GM12878 (cell line): Measurements from ENCODE around the gene MRPL55. TPM values are rescaled to one million over a fixed set of nuclear protein-coding genes. Genes with fewer than 3 reads are reported as not detected.

Source experiments
- ATAC-seq: fragments of 200-7000 bp; cut with Tn5 transposase; 3 replicates; pipeline ENCODE4 v1.9.1; 2020; ENCODE audit warnings: mild to moderate bottlenecking, moderate library complexity
- BruUV-seq: library from RNA; stranded (reverse); fragments of 400-500 nt; replicated peaks from 2 replicates; lab custom pipeline; 2021; lab: Mats Ljungman, UMichigan
- CTCF ChIA-PET: fragments of 300-600 bp; sonication (Branson Sonifier 250); formaldehyde crosslinking; extraction: SDS; loops from one replicate; lab custom pipeline; 2021; ENCODE audit warnings: inconsistent platforms; lab: Yijun Ruan, JAX
- POLR2A ChIA-PET: fragments of 350-600 bp; formaldehyde crosslinking; extraction: SDS; loops from one replicate; lab custom pipeline; 2021; ENCODE audit warnings: inconsistent platforms; lab: Charles Lee
- RAD21 ChIA-PET: fragments of 300-600 bp; sonication (Branson Sonifier 250); formaldehyde crosslinking; loops from one replicate; lab custom pipeline; 2023; ENCODE audit warnings: antibody characterized with exemption; ENCODE audit not compliant: unreplicated experiment; lab: Charles Lee
- SMC1A ChIA-PET: fragments of 300-600 bp; sonication (Branson Sonifier 250); formaldehyde crosslinking; loops from one replicate; lab custom pipeline; 2023; ENCODE audit not compliant: unreplicated experiment, uncharacterized antibody; lab: Charles Lee
- DNase-seq: peaks from one replicate; pipeline ENCODE4 v3.0.0-alpha.2; 2011; ENCODE audit warnings: low read depth, low spot score
- FAIRE-seq: peaks from 3 replicates; lab custom pipeline; 2011; peaks lifted over from hg19 to GRCh38; lab: Jason Lieb, UNC
- H2AFZ ChIP-seq: 2 replicates; pipeline ENCODE4 v1.6.0; 2011; ENCODE audit warnings: low read depth, low read length, control low read depth; ENCODE audit not compliant: control insufficient read depth
- H3K27ac ChIP-seq: 2 replicates; pipeline ENCODE4 v1.5.1; 2011; ENCODE audit warnings: control low read depth; ENCODE audit not compliant: control insufficient read depth, insufficient read depth
- H3K27me3 ChIP-seq, 2 experiments: replicated peaks in 1 of 2; 2 replicates each; pipeline versions ENCODE4 v1.6.0 to v1.6.1; 2011; ENCODE audit warnings: low read length in 1 of 2; ENCODE audit not compliant: control insufficient read depth in 2 of 2, insufficient read depth in 2 of 2
- H3K36me3 ChIP-seq, 2 experiments: 2 replicates each; pipeline ENCODE4 v1.5.1; 2011; ENCODE audit warnings: low read length in 1 of 2; ENCODE audit not compliant: control insufficient read depth in 2 of 2, insufficient read depth in 2 of 2
- H3K4me1 ChIP-seq: 2 replicates; pipeline ENCODE4 v1.6.1; 2011; ENCODE audit warnings: mild to moderate bottlenecking, low read length, moderate library complexity, mixed read lengths; ENCODE audit not compliant: control insufficient read depth, insufficient read depth
- H3K4me2 ChIP-seq: 2 replicates; pipeline ENCODE4 v1.6.0; 2011; ENCODE audit warnings: control low read depth; ENCODE audit not compliant: control insufficient read depth, insufficient read depth
- H3K4me3 ChIP-seq: fragments of 200-600 bp; sonication (generic); 2 replicates; pipeline ENCODE4 v1.5.1; 2016
- H3K79me2 ChIP-seq: 2 replicates; pipeline ENCODE4 v1.6.0; 2011; ENCODE audit warnings: low read length; ENCODE audit not compliant: control insufficient read depth, insufficient read depth
- H3K9ac ChIP-seq: 2 replicates; pipeline ENCODE4 v1.8.0; 2011; ENCODE audit warnings: low read length, control low read depth, mixed read lengths; ENCODE audit not compliant: control insufficient read depth, insufficient read depth
- H3K9me3 ChIP-seq: replicated peaks from 3 replicates; pipeline ENCODE4 v1.5.1; 2011; ENCODE audit warnings: mild to moderate bottlenecking, low read length; ENCODE audit not compliant: control insufficient read depth, insufficient read depth
- H4K20me1 ChIP-seq: 2 replicates; pipeline ENCODE4 v1.6.0; 2011; ENCODE audit not compliant: control insufficient read depth, insufficient read depth
- ATF7 ChIP-seq: fragments of 450-650 bp; IDR thresholded peaks from 2 replicates; pipeline ENCODE4 v1.6.1; 2016; ENCODE audit warnings: low read depth, mild to moderate bottlenecking
- ETV6 ChIP-seq, 2 experiments: fragments of 450-650 bp in 1 of 2; IDR thresholded peaks in 1 of 2; conservative IDR thresholded peaks in 1 of 2; 2 replicates each; pipeline ENCODE4 v1.6.1; 2014; ENCODE audit warnings: antibody characterized with exemption in 1 of 2, borderline replicate concordance in 1 of 2, low read depth in 1 of 2, mild to moderate bottlenecking in 1 of 2, moderate library complexity in 1 of 2
- FOS ChIP-seq: IDR thresholded peaks from 3 replicates; pipeline ENCODE4 v1.6.1; 2011; ENCODE audit warnings: borderline replicate concordance; ENCODE audit not compliant: insufficient read length; ENCODE audit errors: extremely low read depth
- GABPA ChIP-seq: IDR thresholded peaks from 2 replicates; pipeline ENCODE4 v1.6.1; 2014; ENCODE audit warnings: antibody characterized with exemption, low read depth, mild to moderate bottlenecking, inconsistent platforms
- JUND ChIP-seq: IDR thresholded peaks from 2 replicates; pipeline ENCODE4 v1.6.1; 2012; ENCODE audit warnings: low read depth, mild to moderate bottlenecking, low read length, improper control_type of control experiment, moderate library complexity
- KLF5 ChIP-seq: fragments of 450-650 bp; IDR thresholded peaks from 2 replicates; pipeline ENCODE4 v1.6.1; 2014; ENCODE audit warnings: mild to moderate bottlenecking; ENCODE audit not compliant: partially characterized antibody
- MYC ChIP-seq: IDR thresholded peaks from 2 replicates; pipeline ENCODE4 v1.6.1; 2011; ENCODE audit warnings: mild to moderate bottlenecking, low read length, moderate library complexity, inconsistent platforms; ENCODE audit not compliant: insufficient read depth, insufficient replicate concordance, insufficient read length, severe bottlenecking
- NBN ChIP-seq: fragments of 450-650 bp; IDR thresholded peaks from 2 replicates; pipeline ENCODE4 v1.6.1; 2016
- NFIC ChIP-seq: IDR thresholded peaks from 2 replicates; pipeline ENCODE4 v1.6.1; 2012; ENCODE audit warnings: low read depth, mild to moderate bottlenecking, inconsistent platforms, low read length, moderate library complexity
- NFXL1 ChIP-seq: fragments of 450-650 bp; IDR thresholded peaks from 2 replicates; pipeline ENCODE4 v1.6.1; 2017; ENCODE audit warnings: antibody characterized with exemption, mild to moderate bottlenecking, borderline replicate concordance
- PAX8 ChIP-seq: fragments of 450-650 bp; IDR thresholded peaks from 2 replicates; pipeline ENCODE4 v1.6.1; 2017; ENCODE audit warnings: mild to moderate bottlenecking, moderate library complexity
- PML ChIP-seq: IDR thresholded peaks from 2 replicates; pipeline ENCODE4 v1.6.1; 2012; ENCODE audit warnings: low read length, inconsistent platforms
- SIX5 ChIP-seq: IDR thresholded peaks from 2 replicates; pipeline ENCODE4 v1.6.1; 2011; ENCODE audit warnings: mild to moderate bottlenecking, low read depth, low read length, moderate library complexity; ENCODE audit not compliant: severe bottlenecking
- SMAD5 ChIP-seq: IDR thresholded peaks from 2 replicates; pipeline ENCODE4 v1.6.1; 2016; ENCODE audit warnings: antibody characterized with exemption, low read depth
- ZNF217 ChIP-seq: fragments of 450-650 bp; IDR thresholded peaks from 2 replicates; pipeline ENCODE4 v1.6.1; 2017; ENCODE audit warnings: antibody characterized with exemption, mild to moderate bottlenecking
- ZZZ3 ChIP-seq: IDR thresholded peaks from 2 replicates; pipeline ENCODE4 v1.6.1; 2011; ENCODE audit warnings: low read depth; ENCODE audit not compliant: control insufficient read depth, insufficient read length
- WGBS: methylation state at CpG from one replicate; pipeline ENCODE4 v1.1.6; 2016; ENCODE audit warnings: low lambda C conversion rate; ENCODE audit not compliant: insufficient replicate concordance, insufficient coverage; ENCODE audit errors: missing lambda C conversion rate; 5-methylcytosine and 5-hydroxymethylcytosine counted together
- in situ Hi-C: fragments of 300-500 bp; cut with MboI; formaldehyde crosslinking; loops from 9 replicates; pipeline ENCODE4 v1.14.3; 2018; ENCODE audit warnings: mixed read lengths
- intact Hi-C: fragments of 100-400 bp; cut with micrococcal nuclease; formaldehyde crosslinking; loops from one replicate; pipeline ENCODE4 v1.14.2; 2022; ENCODE audit not compliant: unreplicated experiment
- polyA plus RNA-seq, 11 experiments: library from polyadenylated mRNA; depleted of rRNA in 4 of 11; unstranded in 6 of 11; stranded (reverse) in 5 of 11; fragments of >200 nt; fragmentation: Nextera tagmentation in 4 of 11; fragmentation: Illumina TruSeq in 1 of 11; extraction: Ambion mirVana in 4 of 11; extraction: Trizol in 1 of 11; gene quantifications; 1 replicate in 1 of 11; 2 replicates in 10 of 11; pipeline versions ENCODE4 v1.2.1 to v1.2.3, GENCODE V29; 2011 to 2016; ENCODE audit warnings: inconsistent platforms in 2 of 11, missing spikeins in 2 of 11, low read depth in 1 of 11
- total RNA-seq, 4 experiments: library from RNA; depleted of rRNA in 3 of 4; stranded (reverse); fragments of >200 nt in 3 of 4; fragmentation: Illumina TruSeq in 1 of 4; extraction: Trizol in 1 of 4; gene quantifications; 2 replicates each; pipeline versions ENCODE4 v1.2.1 to v1.2.3, GENCODE V29; 2013 to 2021
- TF ChIP-seq, protein P1 (sequence below): fragments of 450-650 bp; IDR thresholded peaks from 2 replicates; pipeline ENCODE4 v1.6.1; 2014; ENCODE audit warnings: mild to moderate bottlenecking
- TF ChIP-seq, protein P2 (sequence below): IDR thresholded peaks from 2 replicates; pipeline ENCODE4 v1.6.1; 2011; ENCODE audit warnings: borderline replicate concordance, low read depth, mild to moderate bottlenecking, moderate library complexity, low read length; ENCODE audit not compliant: insufficient read depth, poor library complexity, severe bottlenecking
- TF ChIP-seq, protein P3 (sequence below): IDR thresholded peaks from 2 replicates; pipeline ENCODE4 v1.6.1; 2011; ENCODE audit warnings: borderline replicate concordance, low read depth, mild to moderate bottlenecking, moderate library complexity, mixed read lengths, low read length; ENCODE audit not compliant: insufficient read depth; ENCODE audit errors: extremely low read length

Gene MRPL55
- total and polyA plus RNA-seq, 10 of the 15 experiments (the other 5 are each of a cell fraction or from before 2014, with no cell fraction given): 15.1 to 143 (median 55.8) TPM

DNA sequence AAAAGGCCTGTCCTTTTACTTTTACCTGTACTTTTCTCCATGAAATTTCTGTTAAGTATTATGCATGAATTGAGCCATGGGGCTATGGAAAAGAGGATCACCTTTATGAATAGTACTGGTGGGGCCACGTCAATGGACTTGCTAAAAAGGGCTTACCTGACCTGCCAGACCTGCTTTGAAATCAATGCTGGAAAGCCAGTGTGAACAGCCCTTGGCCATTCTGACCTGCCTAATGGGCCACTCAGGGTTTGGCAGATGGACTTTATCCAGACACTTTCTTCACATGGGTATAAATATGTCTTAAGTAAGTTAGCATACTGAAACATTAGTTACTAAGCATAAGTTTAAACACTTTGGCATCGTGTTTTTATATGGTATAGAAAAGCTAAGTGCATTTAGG, 22.7 kb upstream of the MRPL55 start:
- POLR2A ChIA-PET: no interaction called here
- 42% methylated on average over 2 of the region's 2 CpGs for WGBS
- in situ Hi-C loops: no loop called here

More for the DNA sequence above, 22.7 kb upstream of the MRPL55 start:
- ChIA-PET CTCF (interaction anchor here (1.0 to 5.2 kb wide), 6 partner anchors 10 to 55 kb away, joined by 3 to 63 read pairs (median 6); partner anchors contain the start of genes ARF1 and IBA57), RAD21 (interaction anchor here (1.1 to 2.8 kb wide), 2 partner anchors 35 to 382 kb away, joined by 4 to 27 read pairs; partner anchors contain the start of gene IBA57), SMC1A (interaction anchor here (1.4 to 3.0 kb wide), 2 partner anchors 9 to 34 kb away, joined by 3 to 32 read pairs; partner anchors contain the start of gene IBA57)
- Histone ChIP-seq H3K79me2 (no peaks in the 10 kb centered on the region), H2AFZ (no peak overlapping the region), H3K27me3 (no peaks in the 10 kb centered on the region; a peak in 2 of 4 replicates), H3K4me1 (no peaks in the 10 kb centered on the region), H3K4me3 (no peak overlapping the region), H3K9ac (no peak overlapping the region), H3K36me3 (no peaks in the 10 kb centered on the region), H3K27ac (no peak overlapping the region), H3K9me3 (no peaks in the 10 kb centered on the region), H3K4me2 (no peak overlapping the region), H4K20me1 (no peaks in the 10 kb centered on the region)
- intact Hi-C loops: loop anchor here (2.0 to 5.0 kb wide), 3 partner anchors 326 to 383 kb away; a partner anchor contains a TSS
- ATAC-seq (no peak), DNase-seq (no peak), FAIRE-seq (no peak)
- no TSS peak for BruUV-seq
- TF ChIP-seq ZNF217: no peak
- no peak for TF ChIP-seq PAX8
- no peak for TF ChIP-seq ETV6 (conservative IDR thresholded peaks at IDR 0.05 in 1 of 2, IDR thresholded peaks at IDR 0.05 in 1 of 2; ENCODE audit: borderline replicate concordance in 1 of 2, low read depth in 1 of 2)
- no peak for TF ChIP-seq GABPA
- TF ChIP-seq, protein P1, sequence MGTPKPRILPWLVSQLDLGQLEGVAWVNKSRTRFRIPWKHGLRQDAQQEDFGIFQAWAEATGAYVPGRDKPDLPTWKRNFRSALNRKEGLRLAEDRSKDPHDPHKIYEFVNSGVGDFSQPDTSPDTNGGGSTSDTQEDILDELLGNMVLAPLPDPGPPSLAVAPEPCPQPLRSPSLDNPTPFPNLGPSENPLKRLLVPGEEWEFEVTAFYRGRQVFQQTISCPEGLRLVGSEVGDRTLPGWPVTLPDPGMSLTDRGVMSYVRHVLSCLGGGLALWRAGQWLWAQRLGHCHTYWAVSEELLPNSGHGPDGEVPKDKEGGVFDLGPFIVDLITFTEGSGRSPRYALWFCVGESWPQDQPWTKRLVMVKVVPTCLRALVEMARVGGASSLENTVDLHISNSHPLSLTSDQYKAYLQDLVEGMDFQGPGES: no peak
- TF ChIP-seq SIX5: no peak
- TF ChIP-seq FOS: no peak
- TF ChIP-seq, protein P2, sequence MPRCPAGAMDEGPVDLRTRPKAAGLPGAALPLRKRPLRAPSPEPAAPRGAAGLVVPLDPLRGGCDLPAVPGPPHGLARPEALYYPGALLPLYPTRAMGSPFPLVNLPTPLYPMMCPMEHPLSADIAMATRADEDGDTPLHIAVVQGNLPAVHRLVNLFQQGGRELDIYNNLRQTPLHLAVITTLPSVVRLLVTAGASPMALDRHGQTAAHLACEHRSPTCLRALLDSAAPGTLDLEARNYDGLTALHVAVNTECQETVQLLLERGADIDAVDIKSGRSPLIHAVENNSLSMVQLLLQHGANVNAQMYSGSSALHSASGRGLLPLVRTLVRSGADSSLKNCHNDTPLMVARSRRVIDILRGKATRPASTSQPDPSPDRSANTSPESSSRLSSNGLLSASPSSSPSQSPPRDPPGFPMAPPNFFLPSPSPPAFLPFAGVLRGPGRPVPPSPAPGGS: no peak
- TF ChIP-seq MYC: no peak
- no peak for TF ChIP-seq NBN
- TF ChIP-seq KLF5: no peak
- TF ChIP-seq JUND: no peak
- TF ChIP-seq, protein P3, sequence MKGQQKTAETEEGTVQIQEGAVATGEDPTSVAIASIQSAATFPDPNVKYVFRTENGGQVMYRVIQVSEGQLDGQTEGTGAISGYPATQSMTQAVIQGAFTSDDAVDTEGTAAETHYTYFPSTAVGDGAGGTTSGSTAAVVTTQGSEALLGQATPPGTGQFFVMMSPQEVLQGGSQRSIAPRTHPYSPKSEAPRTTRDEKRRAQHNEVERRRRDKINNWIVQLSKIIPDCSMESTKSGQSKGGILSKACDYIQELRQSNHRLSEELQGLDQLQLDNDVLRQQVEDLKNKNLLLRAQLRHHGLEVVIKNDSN: no peak
- no peak for TF ChIP-seq NFIC
- no peak for TF ChIP-seq ZZZ3
- TF ChIP-seq SMAD5: no peak
- TF ChIP-seq NFXL1: no peak
- TF ChIP-seq PML: no peak
- TF ChIP-seq ATF7: no peak
